ENCODE data around the gene UBN2. TPM values are rescaled to one million over a fixed set of nuclear protein-coding genes. Genes with fewer than 3 reads are reported as not detected.
"Not testable (repeated sequence)": the region's sequence is repeated elsewhere in the genome, so short reads cannot be mapped to it uniquely, and the experiment has no call there.

The UBN2 gene
- total RNA-seq, 1 experiment from 2014 or later = 3.8 TPM

DNA sequence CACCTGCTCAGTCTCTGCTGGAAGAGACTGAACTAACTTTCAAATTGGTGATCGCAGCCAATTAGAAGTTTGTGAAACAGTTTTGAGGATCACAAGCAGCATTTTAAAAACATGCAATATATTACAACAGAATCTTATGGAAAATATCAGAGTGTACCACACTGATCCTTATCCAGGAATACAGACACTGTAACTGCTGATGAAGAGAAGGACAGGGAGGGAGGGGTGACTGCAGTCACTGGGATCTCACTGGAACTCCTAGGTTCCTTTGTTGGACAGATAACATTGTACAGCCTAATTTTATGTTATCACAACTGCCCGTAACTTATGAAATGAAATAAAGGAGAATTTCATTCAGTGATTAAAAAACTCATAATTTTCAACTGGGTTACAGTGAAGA lies 6.8 kb upstream of the UBN2 start:
- no peak overlapping the region for H3K4me3 ChIP-seq
- no peaks in the 10 kb centered on the region for H3K9me3 ChIP-seq (replicated peaks)
- no peak overlapping the region for H3K27ac ChIP-seq
- no peak for DNase-seq (ENCODE audit: low read depth in 1 of 2, low spot score in 2 of 2)
- no peaks in the 10 kb centered on the region; the same call in 1 of the 2 replicates for H3K27me3 ChIP-seq (replicated peaks)
- H3K4me1 ChIP-seq (replicated peaks) = no peaks in the 10 kb centered on the region
- no peaks in the 10 kb centered on the region for H3K36me3 ChIP-seq

GRCh38 chr7:139224836-139225235 lies 6.2 kb upstream of the UBN2 start:
- not testable (repeated sequence) for H3K4me3 ChIP-seq; H3K4me1 ChIP-seq (replicated peaks); H3K9me3 ChIP-seq (replicated peaks); H3K27ac ChIP-seq; H3K27me3 ChIP-seq (replicated peaks); H3K36me3 ChIP-seq; DNase-seq (ENCODE audit: low read depth in 1 of 2, low spot score in 2 of 2)

GRCh38 chr7:139225286-139226157 lies 5.5 kb upstream of the UBN2 start:
- H3K9me3 ChIP-seq (replicated peaks); H3K4me3 ChIP-seq; H3K27me3 ChIP-seq (replicated peaks); H3K4me1 ChIP-seq (replicated peaks); H3K27ac ChIP-seq; DNase-seq (ENCODE audit: low read depth in 1 of 2, low spot score in 2 of 2); H3K36me3 ChIP-seq: not testable (repeated sequence)

GRCh38 chr7:139226158-139226515 lies 4.9 kb upstream of the UBN2 start:
- not testable (repeated sequence) for H3K27me3 ChIP-seq (replicated peaks); H3K27ac ChIP-seq; H3K9me3 ChIP-seq (replicated peaks); H3K36me3 ChIP-seq; H3K4me1 ChIP-seq (replicated peaks); DNase-seq (ENCODE audit: low read depth in 1 of 2, low spot score in 2 of 2); H3K4me3 ChIP-seq

DNA sequence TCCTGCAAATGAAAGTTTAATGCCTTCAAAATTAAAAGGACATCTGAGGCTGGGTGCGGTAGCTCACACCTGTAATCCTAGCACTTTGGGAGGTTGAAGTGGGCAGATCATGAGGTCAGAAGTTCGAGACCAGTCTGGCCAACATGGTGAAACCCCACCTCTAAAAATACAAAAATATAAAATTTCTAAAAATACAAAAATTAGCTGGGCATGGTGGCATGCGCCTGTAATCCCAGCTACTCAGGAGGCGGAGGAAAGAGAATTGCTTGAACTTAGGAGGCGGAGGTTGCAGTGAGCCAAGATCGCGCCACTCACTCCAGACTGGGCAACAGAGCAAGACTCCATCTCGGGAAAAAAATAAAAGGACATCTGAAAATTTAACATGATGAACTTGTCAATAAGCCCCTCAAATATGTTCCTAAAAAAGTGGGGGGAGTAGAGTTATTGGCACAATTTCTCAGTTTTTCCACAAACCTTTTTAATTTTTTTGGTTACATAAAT lies 4.0 kb upstream of the UBN2 start:
- not testable (repeated sequence) for H3K27ac ChIP-seq; H3K27me3 ChIP-seq (replicated peaks); H3K9me3 ChIP-seq (replicated peaks); H3K36me3 ChIP-seq; DNase-seq (ENCODE audit: low read depth in 1 of 2, low spot score in 2 of 2); H3K4me3 ChIP-seq; H3K4me1 ChIP-seq (replicated peaks)

DNA sequence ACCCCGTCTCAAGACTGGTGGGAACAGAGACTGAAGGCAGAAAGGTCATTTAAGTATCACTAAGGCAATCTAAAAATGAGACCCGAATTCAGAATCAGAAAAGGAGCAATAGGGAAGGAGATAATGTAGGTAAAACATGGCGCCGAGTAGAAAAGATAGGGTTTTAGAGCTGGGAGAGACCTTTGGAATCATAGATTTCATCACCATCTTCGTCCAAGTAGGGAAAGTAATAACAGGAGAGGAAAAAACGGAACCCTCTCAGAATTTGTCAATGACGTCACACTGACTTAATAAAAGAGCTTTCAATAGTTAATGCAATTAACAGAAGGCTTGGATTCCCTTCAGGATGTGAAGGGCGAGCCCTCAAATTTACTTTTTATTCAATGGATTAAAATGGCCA lies 1.0 kb upstream of the UBN2 start:
- Histone ChIP-seq H3K4me3 (peak overlapping the region; percentile 95; the same call in 1 of the 2 replicates), H3K27me3 (replicated peaks) (no peaks in the 10 kb centered on the region; the same call in 1 of the 2 replicates)

GRCh38 chr7:139230484-139230773 lies 608 bp upstream of the UBN2 start:
- no peaks in the 10 kb centered on the region; the same call in 1 of the 2 replicates for H3K27me3 ChIP-seq (replicated peaks)
- peaks cover 4% of the 10 kb centered on the region for H3K36me3 ChIP-seq
- no peaks in the 10 kb centered on the region for H3K9me3 ChIP-seq (replicated peaks)
- no peak overlapping the region for H3K27ac ChIP-seq
- H3K4me1 ChIP-seq (replicated peaks) = peaks cover 7% of the 10 kb centered on the region
- DNase-seq (ENCODE audit: low read depth in 1 of 2, low spot score in 2 of 2) = no peak
- peak overlapping the region; percentile 95 for H3K4me3 ChIP-seq

More for the DNA sequence above, 1.0 kb upstream of the UBN2 start:
- no peak for DNase-seq (ENCODE audit: low read depth in 1 of 2, low spot score in 2 of 2)
- H3K27ac ChIP-seq = no peak overlapping the region
- peaks cover 7% of the 10 kb centered on the region for H3K4me1 ChIP-seq (replicated peaks)
- H3K9me3 ChIP-seq (replicated peaks) = no peaks in the 10 kb centered on the region
- H3K36me3 ChIP-seq = peaks cover 4% of the 10 kb centered on the region

DNA sequence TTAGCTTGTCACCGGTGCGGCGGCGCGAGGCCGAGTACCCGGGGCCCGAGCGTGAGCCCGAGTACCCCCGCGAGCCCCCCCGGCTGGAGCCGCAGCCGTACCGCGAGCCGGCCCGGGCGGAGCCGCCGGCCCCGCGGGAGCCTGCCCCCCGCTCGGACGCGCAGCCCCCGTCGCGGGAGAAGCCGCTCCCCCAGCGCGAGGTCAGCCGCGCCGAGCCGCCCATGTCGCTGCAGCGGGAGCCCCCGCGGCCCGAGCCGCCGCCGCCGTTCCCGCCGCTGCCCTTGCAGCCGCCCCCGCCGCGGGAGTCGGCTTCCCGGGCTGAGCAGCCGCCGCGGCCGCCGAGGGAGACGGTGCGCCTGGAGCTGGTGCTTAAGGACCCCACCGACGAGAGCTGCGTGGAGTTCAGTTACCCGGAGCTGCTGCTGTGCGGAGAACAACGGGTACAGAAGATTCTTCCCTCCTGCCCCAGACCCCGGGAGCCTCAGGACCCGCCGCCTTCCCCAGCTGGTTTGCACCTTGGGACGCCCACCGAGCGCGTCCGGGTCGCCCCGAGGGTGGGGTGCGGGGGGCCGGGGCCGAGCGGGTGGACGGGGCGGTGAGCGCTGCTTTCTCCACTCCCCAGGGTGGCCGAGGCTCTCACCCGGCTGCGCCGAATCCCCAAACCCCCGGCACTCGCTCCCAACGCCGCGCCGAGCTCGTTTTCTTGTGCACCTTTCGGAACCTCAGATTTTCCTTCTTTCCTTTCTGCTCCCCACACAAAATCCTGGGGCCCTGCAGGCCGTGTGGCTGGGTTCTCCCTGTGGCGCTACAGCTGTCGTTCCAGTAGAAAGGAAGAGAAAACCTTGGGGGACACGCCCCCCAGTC lies 708 bp downstream of the UBN2 start:
- H3K4me3 ChIP-seq = peak overlapping the region; percentile 95
- H3K4me1 ChIP-seq (replicated peaks) = peaks cover 7% of the 10 kb centered on the region
- no peaks in the 10 kb centered on the region; the same call in 1 of the 2 replicates for H3K27me3 ChIP-seq (replicated peaks)
- H3K9me3 ChIP-seq (replicated peaks) = no peaks in the 10 kb centered on the region
- H3K27ac ChIP-seq = peak overlapping the region; percentile 45
- H3K36me3 ChIP-seq = peaks cover 4% of the 10 kb centered on the region
- DNase-seq (ENCODE audit: low read depth in 1 of 2, low spot score in 2 of 2) = peak in 1 of 2 experiments; percentile 16

DNA sequence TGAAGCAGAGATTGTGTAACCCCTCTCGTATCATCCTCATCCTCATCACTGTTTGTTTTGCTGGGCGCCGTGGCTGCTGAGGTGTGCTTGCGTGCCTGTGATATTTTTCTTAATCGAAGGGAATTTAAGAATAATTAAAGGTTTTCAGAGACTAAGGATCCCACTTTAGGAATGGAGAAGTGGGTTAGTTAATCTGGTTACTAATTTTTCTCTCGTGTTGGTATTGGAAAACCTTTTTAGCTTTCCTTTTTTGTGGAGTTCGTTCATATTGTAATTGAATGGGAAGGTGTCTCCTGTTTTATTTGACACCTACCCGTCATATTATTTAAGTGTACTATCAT lies 1.3 kb downstream of the UBN2 start:
- H3K9me3 ChIP-seq (replicated peaks) = no peaks in the 10 kb centered on the region
- peak overlapping the region; percentile 95 for H3K4me3 ChIP-seq
- H3K27ac ChIP-seq = no peak overlapping the region
- H3K27me3 ChIP-seq (replicated peaks) = no peaks in the 10 kb centered on the region; the same call in 1 of the 2 replicates
- peaks cover 10% of the 10 kb centered on the region for H3K36me3 ChIP-seq
- peaks cover 7% of the 10 kb centered on the region for H3K4me1 ChIP-seq (replicated peaks)
- no peak for DNase-seq (ENCODE audit: low read depth in 1 of 2, low spot score in 2 of 2)

GRCh38 chr7:139232904-139233303 lies 1.9 kb downstream of the UBN2 start:
- H3K9me3 ChIP-seq (replicated peaks) = no peaks in the 10 kb centered on the region
- H3K4me3 ChIP-seq = no peak overlapping the region
- peaks cover 15% of the 10 kb centered on the region for H3K36me3 ChIP-seq
- DNase-seq (ENCODE audit: low read depth in 1 of 2, low spot score in 2 of 2) = peak in 1 of 2 experiments; percentile 29
- H3K27ac ChIP-seq = no peak overlapping the region
- H3K27me3 ChIP-seq (replicated peaks) = no peaks in the 10 kb centered on the region; the same call in 1 of the 2 replicates
- peaks cover 7% of the 10 kb centered on the region for H3K4me1 ChIP-seq (replicated peaks)

- Histone ChIP-seq H3K27me3 (replicated peaks) (no peaks in the 10 kb centered on the region), H3K9me3 (replicated peaks) (no peaks in the 10 kb centered on the region), H3K4me3 (no peak overlapping the region), H3K27ac (no peak overlapping the region), H3K4me1 (replicated peaks) (no peaks in the 10 kb centered on the region), H3K36me3 (peaks cover 69% of the 10 kb centered on the region)
- DNase-seq (ENCODE audit: low read depth in 1 of 2, low spot score in 2 of 2) = no peak
Observed at GRCh38 chr7:139241258-139241657, 10.2 kb downstream of the UBN2 start.

DNA sequence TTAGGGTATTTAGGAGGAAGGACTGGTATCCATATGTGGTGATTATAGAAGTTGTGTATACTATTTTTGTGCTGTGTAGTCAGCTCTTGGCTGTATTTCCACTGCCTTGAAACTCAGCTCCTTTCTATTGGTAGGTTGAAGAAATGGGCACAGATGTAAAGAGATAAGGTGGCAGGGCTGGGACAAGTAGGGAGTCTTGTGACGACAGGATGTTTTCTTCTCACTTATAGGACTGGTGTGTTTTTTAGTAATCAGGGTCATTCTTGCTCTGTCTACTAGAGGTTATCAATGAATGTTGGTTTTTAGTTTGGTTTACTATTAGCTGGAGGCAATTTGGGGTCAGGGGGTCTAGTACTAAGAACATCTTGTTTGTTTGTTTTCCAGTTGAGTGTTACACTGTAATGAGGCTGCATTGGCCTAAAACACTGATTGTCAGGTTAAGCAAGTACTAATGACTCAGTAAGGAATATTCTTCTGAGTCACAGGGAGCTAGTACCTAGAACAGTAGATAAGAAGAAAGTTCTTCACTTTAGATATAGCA lies 11.8 kb downstream of the UBN2 start:
- peaks cover 62% of the 10 kb centered on the region for H3K36me3 ChIP-seq
- H3K9me3 ChIP-seq (replicated peaks) = no peaks in the 10 kb centered on the region
- H3K27me3 ChIP-seq (replicated peaks) = no peaks in the 10 kb centered on the region
- H3K4me1 ChIP-seq (replicated peaks) = no peaks in the 10 kb centered on the region
- no peak for DNase-seq (ENCODE audit: low read depth in 1 of 2, low spot score in 2 of 2)
- H3K27ac ChIP-seq = no peak overlapping the region
- no peak overlapping the region for H3K4me3 ChIP-seq

GRCh38 chr7:139245401-139245800 lies 14.4 kb downstream of the UBN2 start:
- H3K27ac ChIP-seq = no peak overlapping the region
- H3K4me1 ChIP-seq (replicated peaks) = no peaks in the 10 kb centered on the region
- no peak overlapping the region for H3K4me3 ChIP-seq
- H3K36me3 ChIP-seq = peaks cover 53% of the 10 kb centered on the region
- no peaks in the 10 kb centered on the region for H3K27me3 ChIP-seq (replicated peaks)
- DNase-seq (ENCODE audit: low read depth in 1 of 2, low spot score in 2 of 2) = no peak
- no peaks in the 10 kb centered on the region for H3K9me3 ChIP-seq (replicated peaks)

DNA sequence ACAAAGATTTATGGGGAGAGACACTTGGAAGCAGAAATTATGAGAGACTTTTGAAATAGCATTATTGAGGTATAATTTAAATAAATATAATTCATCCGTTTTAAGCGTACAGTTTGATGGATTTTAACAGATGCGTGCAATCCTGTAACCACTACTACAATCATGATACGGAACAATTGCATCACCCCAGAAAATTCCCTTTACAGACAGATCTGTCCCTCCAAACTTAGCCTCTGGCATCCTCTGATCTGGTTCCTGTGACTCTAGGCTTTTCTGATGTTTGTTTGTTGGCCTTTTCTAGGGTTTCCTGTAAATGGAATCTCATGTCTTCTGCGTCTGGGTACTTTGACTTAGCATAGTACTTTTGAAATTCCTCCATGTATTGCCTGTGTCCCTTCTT lies 15.5 kb downstream of the UBN2 start:
- H3K36me3 ChIP-seq = peaks cover 46% of the 10 kb centered on the region
- no peak overlapping the region for H3K27ac ChIP-seq
- H3K4me1 ChIP-seq (replicated peaks) = no peaks in the 10 kb centered on the region
- DNase-seq (ENCODE audit: low read depth in 1 of 2, low spot score in 2 of 2) = no peak
- no peaks in the 10 kb centered on the region for H3K9me3 ChIP-seq (replicated peaks)
- H3K4me3 ChIP-seq = no peak overlapping the region
- no peaks in the 10 kb centered on the region for H3K27me3 ChIP-seq (replicated peaks)
